Measurements from ENCODE around the gene ZNF653. TPM values are rescaled to one million over a fixed set of nuclear protein-coding genes. Genes with fewer than 3 reads are reported as not detected.
"Not testable (repeated sequence)": the region's sequence is repeated elsewhere in the genome, so short reads cannot be mapped to it uniquely, and the experiment has no call there.

Gene ZNF653
- polyA plus RNA-seq, 2 of the 4 experiments (the other 2 are of a cell fraction): 2.9 to 4.2 TPM

GRCh38 chr19:11460207-11460606, 45.4 kb downstream of the ZNF653 start:
- Histone ChIP-seq H3K9me3 (no peaks in the 10 kb centered on the region), H3K4me2 (no peak overlapping the region), H3K27ac (no peak overlapping the region), H3K4me3 (no peak overlapping the region), H3K4me1 (no peaks in the 10 kb centered on the region)
- DNase-seq (ENCODE audit: low read depth in 1 of 2, low spot score in 1 of 2) (no peak), FAIRE-seq (no peak), ATAC-seq (peak; percentile 20 to 42; a peak in 1 of 6 replicates)
- ChIA-PET POLR2A (no interaction called here), CTCF (no interaction called here)
- WGBS (ENCODE audit: missing lambda C conversion rate): 29% methylated on average over 2 of the region's 4 CpGs
- TF ChIP-seq ZFP36 (IDR thresholded peaks at IDR 0.05; ENCODE audit: borderline replicate concordance, partially characterized antibody): peak; percentile 77
- TF ChIP-seq RAD21 (conservative IDR thresholded peaks at IDR 0.05 in 1 of 2, IDR thresholded peaks at IDR 0.05 in 1 of 2): peak in 1 of 2 experiments; percentile 11; a peak in 1 of 5 replicates
- no peak for TF ChIP-seq HOXB5 (CRISPR knock-in tag; IDR thresholded peaks at IDR 0.05)

GRCh38 chr19:11458912-11459311, 46.7 kb downstream of the ZNF653 start:
- H3K4me1 ChIP-seq; H3K4me2 ChIP-seq; H3K27ac ChIP-seq; FAIRE-seq; ATAC-seq; H3K4me3 ChIP-seq; POLR2A ChIA-PET; H3K9me3 ChIP-seq; DNase-seq (ENCODE audit: low read depth in 1 of 2, low spot score in 1 of 2): not testable (repeated sequence)
- CTCF ChIA-PET: interaction anchor here (0.8 to 1.6 kb wide), 4 partner anchors 9 to 168 kb away, joined by 3 to 6 read pairs (median 3); partner anchors contain the start of gene ELOF1
- 53% methylated on average over 11 of the region's 11 CpGs for WGBS (ENCODE audit: missing lambda C conversion rate)

DNA sequence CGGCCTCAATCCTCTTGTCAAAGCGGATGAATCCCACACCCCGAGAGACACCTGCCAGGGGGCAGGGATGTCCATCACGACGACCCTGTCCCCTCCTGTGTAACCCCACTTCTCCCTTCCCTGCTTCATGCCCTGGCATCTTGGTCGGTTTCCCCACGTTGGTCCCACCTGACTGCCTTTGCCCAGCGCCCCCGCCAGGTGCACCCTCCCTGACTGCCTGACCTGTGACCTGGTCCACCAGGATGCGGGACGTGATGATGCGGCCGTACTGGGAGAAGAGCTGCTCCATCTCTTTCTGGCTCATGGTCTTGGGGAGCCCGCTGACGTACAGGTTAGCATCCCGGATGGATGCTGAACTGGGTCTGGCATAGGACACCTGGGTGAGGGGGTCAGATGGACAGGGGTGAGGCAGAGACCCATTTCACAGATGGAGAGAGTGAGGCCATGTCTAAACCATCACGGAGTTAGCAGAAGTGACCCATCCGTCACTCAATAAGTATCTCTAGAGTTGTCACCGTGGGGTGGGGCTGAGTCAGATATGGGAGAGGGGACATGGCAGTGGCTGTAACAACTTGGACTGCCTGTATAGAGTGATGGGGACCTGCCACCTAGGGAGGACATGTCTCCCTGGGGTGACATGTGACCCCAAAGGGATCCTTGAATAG, 47.3 kb downstream of the ZNF653 start:
- H3K4me2 ChIP-seq: no peak overlapping the region
- no peak overlapping the region for H3K27ac ChIP-seq
- TF ChIP-seq TFCP2L1 (CRISPR knock-in tag; IDR thresholded peaks at IDR 0.05) (no peak), HOXA7 (CRISPR knock-in tag; IDR thresholded peaks at IDR 0.05) (no peak), EHMT2 (IDR thresholded peaks at IDR 0.05; ENCODE audit: low read depth) (no peak), RFX5 (IDR thresholded peaks at IDR 0.05) (no peak), PHF8 (IDR thresholded peaks at IDR 0.05; ENCODE audit: borderline replicate concordance, low read depth) (no peak), HOXB5 (CRISPR knock-in tag; IDR thresholded peaks at IDR 0.05) (no peak), MAX (IDR thresholded peaks at IDR 0.05) (no peak), ESRRA (IDR thresholded peaks at IDR 0.05; ENCODE audit: borderline replicate concordance, low read length) (no peak), CHD4 (IDR thresholded peaks at IDR 0.05; ENCODE audit: borderline replicate concordance) (no peak)
- H3K4me3 ChIP-seq: no peak overlapping the region
- ChIA-PET POLR2A (no interaction called here), CTCF (interaction anchor here (0.8 to 1.6 kb wide), 4 partner anchors 9 to 101 kb away, joined by 3 to 6 read pairs (median 4); partner anchors contain the start of gene ELOF1)
- no peaks in the 10 kb centered on the region for H3K9me3 ChIP-seq
- no peak for DNase-seq (ENCODE audit: low read depth in 1 of 2, low spot score in 1 of 2)
- H3K4me1 ChIP-seq: no peaks in the 10 kb centered on the region
- FAIRE-seq: no peak
- no peak for ATAC-seq
- WGBS (ENCODE audit: missing lambda C conversion rate): 64% methylated on average over 9 of the region's 19 CpGs

GRCh38 chr19:11457831-11458230, 47.8 kb downstream of the ZNF653 start:
- ChIA-PET CTCF (interaction anchor here (1.0 to 1.6 kb wide), 4 partner anchors 8 to 214 kb away, joined by 3 to 6 read pairs (median 4); no protein-coding TSS in a partner anchor), POLR2A (no interaction called here)
- no peak overlapping the region for H3K27ac ChIP-seq
- TF ChIP-seq, protein P1, sequence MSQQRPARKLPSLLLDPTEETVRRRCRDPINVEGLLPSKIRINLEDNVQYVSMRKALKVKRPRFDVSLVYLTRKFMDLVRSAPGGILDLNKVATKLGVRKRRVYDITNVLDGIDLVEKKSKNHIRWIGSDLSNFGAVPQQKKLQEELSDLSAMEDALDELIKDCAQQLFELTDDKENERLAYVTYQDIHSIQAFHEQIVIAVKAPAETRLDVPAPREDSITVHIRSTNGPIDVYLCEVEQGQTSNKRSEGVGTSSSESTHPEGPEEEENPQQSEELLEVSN (IDR thresholded peaks at IDR 0.05; ENCODE audit: borderline replicate concordance, low read depth): no peak
- H3K4me1 ChIP-seq: no peaks in the 10 kb centered on the region
- H3K4me2 ChIP-seq: no peak overlapping the region
- no peaks in the 10 kb centered on the region for H3K9me3 ChIP-seq
- WGBS (ENCODE audit: missing lambda C conversion rate): 73% methylated on average over 10 of the region's 20 CpGs
- H3K4me3 ChIP-seq: no peak overlapping the region
- DNase-seq (ENCODE audit: low read depth in 1 of 2, low spot score in 1 of 2) (no peak), FAIRE-seq (no peak), ATAC-seq (no peak)

DNA sequence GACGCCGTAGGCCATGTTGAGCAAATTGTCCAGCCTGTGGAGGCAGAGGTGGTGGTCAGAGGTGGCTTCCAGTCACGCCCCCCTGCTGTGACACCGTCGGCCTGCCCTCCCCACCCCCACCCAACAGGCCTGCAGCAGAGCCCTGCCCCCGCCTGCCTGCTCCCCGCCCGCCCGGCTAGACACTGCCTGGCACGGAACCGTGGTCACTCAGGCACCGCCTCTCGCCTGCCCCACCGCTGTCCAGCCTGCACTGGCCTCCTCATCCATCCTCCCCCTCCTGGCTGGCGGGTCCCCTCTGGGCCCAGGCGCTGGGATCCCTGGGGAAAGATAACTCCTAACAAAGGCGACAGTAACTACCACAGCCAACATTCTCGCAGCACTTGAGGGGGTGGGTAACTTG, 48.5 kb downstream of the ZNF653 start:
- POLR2A ChIA-PET: no interaction called here
- FAIRE-seq: no peak

More for the DNA sequence above, 48.5 kb downstream of the ZNF653 start:
- CTCF ChIA-PET: interaction anchor here (1.0 to 1.4 kb wide), 3 partner anchors 14 to 213 kb away, joined by 3 to 4 read pairs (median 3); no protein-coding TSS in a partner anchor
- peak in 1 of 2 experiments; percentile 24; a peak in 1 of 6 replicates for ATAC-seq
- DNase-seq (ENCODE audit: low read depth in 1 of 2, low spot score in 1 of 2): no peak
- 87% methylated on average over 3 of the region's 18 CpGs for WGBS (ENCODE audit: missing lambda C conversion rate)
- Histone ChIP-seq H3K4me3 (no peak overlapping the region), H3K27ac (no peak overlapping the region), H3K4me1 (no peaks in the 10 kb centered on the region), H3K4me2 (no peak overlapping the region), H3K9me3 (no peaks in the 10 kb centered on the region)
- TF ChIP-seq NPAS2 (CRISPR knock-in tag; IDR thresholded peaks at IDR 0.05; ENCODE audit: borderline replicate concordance): no peak
- no peak for TF ChIP-seq EP300 (IDR thresholded peaks at IDR 0.05)
- TF ChIP-seq RFX5 (IDR thresholded peaks at IDR 0.05): no peak
- no peak for TF ChIP-seq ZNF302 (CRISPR knock-in tag; IDR thresholded peaks at IDR 0.05)
- TF ChIP-seq, protein P2, sequence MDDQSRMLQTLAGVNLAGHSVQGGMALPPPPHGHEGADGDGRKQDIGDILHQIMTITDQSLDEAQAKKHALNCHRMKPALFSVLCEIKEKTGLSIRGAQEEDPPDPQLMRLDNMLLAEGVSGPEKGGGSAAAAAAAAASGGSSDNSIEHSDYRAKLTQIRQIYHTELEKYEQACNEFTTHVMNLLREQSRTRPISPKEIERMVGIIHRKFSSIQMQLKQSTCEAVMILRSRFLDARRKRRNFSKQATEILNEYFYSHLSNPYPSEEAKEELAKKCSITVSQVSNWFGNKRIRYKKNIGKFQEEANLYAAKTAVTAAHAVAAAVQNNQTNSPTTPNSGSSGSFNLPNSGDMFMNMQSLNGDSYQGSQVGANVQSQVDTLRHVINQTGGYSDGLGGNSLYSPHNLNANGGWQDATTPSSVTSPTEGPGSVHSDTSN (IDR thresholded peaks at IDR 0.05): no peak
- TF ChIP-seq RARB (CRISPR knock-in tag; IDR thresholded peaks at IDR 0.05): no peak
- TF ChIP-seq FOSB (CRISPR knock-in tag; IDR thresholded peaks at IDR 0.05): no peak
- no peak for TF ChIP-seq RNF2 (IDR thresholded peaks at IDR 0.05; ENCODE audit: borderline replicate concordance, low read depth)
- TF ChIP-seq HOXA7 (CRISPR knock-in tag; IDR thresholded peaks at IDR 0.05): no peak
